NCI-H2029 (cell line): ENCODE data around the gene WDR48.
"Not testable (repeated sequence)": the region's sequence is repeated elsewhere in the genome, so short reads cannot be mapped to it uniquely, and the experiment has no call there.

Experiments used
- DNase-seq: peaks from one replicate; lab custom pipeline; 2025; lab: John Stamatoyannopoulos, UW

The WDR48 gene

DNA sequence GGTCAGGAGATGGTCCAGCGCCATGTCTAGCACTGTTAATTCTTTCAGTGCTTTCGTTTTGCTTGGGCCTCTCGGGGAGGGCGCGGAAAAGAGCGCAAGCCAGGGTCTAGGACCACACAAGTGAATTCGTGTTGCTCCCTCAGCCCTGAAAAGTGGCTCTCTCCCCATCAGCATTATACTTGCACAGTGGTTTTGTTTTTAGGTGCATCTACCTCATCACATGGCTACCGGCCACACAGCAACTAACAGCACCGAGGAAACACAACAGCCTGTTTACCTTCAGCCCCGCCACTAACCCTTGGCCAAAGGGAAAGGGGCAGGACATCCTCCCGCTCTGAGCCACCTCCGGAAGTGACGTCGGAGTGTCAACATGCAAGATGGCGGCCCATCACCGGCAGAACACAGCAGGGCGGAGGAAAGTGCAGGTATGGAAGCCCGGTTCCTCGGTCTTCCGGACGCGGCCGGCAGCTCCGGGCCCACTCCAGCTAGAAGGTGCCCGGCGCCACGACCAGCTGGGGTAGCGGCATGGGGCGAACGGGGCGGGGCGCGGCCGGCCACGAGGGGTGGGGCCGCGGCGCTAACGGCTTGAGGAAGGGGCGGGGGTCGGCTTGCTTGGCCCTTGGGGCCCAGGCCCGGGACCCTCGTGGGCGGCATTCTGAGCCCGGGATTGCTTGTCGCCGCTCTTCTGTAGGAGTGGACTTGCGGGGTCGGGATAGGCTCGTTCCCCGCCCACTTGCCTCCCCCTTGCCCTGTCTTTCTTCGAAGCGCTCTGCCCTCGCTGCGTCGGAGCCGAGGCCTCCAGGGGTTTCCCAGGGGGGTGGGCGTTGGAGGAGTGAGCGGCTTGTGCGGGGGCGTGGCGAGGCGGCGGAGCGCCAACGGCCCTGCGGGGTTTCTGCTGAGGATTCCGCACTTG lies at the start of gene WDR48, which contains the start of gene SCN11A:
Gene WDR48 (plus strand): TSS at position 368 of the 913 bp plus-strand sequence. CDS start 10 bp downstream, at position 378.
Gene SCN11A (minus strand): TSS at position 296 of the 913 bp plus-strand sequence. CDS start 101,582 bp downstream, outside the sequence.
- DNase-seq = peak; percentile 95

DNA sequence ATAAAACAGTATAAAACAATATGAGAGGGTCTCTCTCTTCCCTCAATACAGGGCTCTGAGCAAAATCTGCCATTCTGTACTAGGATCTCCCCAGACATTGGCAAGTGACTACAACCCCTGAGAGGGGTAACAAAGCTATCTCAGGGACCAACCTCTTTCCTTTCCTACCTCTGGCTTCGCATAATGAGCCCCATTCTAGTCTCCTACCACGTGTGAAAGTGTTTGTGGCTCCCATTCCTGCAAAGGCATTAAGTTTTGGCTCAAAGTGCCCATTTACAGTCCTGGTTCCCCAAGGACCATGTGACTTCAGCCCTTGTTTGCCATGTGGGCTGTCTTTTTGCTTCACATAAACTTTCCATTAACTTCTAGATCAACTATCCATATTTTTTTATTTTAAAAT lies 46.5 kb upstream of the WDR48 start:
- no peak for DNase-seq

DNA sequence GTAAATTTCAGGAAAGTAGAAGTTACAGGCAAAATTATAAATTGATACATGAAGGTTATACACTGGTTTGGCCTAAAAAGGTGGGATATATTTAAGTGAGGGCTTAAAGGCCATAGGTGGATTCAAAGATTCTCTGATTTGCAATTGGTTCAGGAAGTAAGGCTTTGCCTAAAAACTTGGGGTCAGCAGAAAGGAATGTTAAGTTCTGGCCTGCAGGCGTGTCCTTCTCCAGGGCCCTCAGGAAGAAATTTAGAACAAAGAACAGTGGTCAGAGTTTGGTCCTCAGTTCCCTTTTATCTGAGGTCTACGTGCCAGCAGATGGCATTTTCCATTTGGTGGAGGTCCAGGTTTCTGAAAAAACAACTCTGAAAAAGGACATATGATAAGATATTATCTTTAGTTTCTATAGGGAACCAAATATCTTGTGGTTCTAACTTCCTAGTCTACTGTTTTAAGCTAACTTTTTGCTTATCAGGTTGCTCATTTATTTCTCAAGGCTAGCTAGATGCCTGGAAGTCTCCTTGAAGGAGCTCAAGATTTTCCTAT lies 40.6 kb upstream of the WDR48 start:
- DNase-seq = no peak

DNA sequence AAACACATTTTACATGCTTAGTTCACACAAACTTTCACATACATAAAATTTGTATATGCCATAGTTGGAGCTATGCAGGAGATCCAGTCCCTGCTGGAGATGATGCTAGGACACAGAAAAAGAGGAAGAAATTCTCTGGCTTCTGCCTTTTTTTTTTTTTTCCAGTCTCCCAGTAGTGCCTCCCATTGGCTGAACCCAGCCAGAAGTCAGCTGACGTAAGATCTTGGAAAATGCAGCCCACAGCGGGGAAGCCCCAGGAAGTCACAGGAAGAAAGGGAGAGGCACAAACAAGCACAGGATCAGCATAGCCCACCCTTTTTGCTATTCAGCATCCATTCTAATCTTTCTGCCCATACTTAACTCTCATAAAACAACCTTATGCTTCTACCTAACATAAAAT lies 38.5 kb upstream of the WDR48 start:
- no peak for DNase-seq

DNA sequence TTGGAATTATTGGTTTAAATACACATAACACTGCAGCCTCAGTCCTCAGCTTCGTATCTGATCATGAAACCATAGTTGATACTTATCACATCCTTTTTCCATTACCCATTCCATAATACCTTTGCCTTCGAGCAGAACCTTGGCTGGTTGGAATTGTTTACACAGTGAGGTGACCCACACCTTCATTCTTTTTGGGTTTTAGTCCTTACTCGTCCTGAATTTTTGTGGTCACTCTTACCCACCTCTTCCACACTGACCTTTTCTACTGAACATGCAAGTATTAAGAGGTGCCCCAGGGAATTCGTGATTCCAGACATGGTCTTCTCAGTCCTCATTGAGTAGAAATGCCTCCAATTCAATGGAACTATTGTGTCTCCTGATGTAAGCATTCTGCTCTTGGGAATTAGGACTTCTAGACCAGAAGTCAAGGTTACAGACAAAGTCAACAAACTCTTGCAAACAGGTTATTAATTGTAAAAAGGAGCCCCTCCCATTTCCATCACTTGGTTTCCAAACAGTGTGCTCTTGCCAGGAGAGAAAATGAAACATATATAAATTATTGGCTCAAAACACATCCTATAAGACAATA lies 37.8 kb upstream of the WDR48 start:
- no peak for DNase-seq

DNA sequence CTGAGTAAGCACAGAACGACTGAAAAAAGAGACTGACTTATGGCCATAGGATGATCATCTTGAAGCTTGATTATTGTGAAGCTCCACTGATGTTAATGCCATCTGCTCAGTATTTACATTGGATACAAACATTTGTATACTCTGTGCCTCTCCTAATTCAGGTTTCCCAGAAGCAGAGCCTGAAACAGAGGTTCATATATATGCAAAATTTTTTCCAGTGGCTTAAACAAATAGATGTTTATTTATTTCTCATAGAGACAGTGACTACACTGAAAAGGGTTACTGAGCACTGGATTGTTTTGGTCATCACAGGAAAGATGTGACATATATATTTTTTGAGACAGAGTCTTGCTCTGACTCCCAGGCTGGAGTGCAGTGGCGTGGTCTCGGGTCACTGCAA lies 36.4 kb upstream of the WDR48 start:
- no peak for DNase-seq

DNA sequence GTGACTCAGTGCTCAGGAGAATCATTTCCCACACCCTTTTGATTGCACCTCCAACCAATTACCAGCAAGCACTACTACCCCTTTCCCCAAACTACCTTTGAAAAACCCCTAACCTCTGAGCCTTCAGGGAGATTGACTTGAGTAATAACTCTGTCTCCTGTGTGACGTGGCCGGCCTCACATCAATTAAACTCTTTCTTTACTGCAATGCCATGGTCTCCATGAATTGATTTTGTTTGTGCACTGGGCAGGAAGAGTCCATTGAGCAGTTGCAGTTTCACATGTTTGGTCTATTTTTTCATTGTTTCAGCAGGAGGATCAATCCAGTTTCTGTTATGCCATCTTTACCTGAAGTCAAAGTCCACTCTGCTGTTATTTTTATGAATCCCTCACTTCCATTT lies 32.5 kb upstream of the WDR48 start:
- DNase-seq = no peak

DNA sequence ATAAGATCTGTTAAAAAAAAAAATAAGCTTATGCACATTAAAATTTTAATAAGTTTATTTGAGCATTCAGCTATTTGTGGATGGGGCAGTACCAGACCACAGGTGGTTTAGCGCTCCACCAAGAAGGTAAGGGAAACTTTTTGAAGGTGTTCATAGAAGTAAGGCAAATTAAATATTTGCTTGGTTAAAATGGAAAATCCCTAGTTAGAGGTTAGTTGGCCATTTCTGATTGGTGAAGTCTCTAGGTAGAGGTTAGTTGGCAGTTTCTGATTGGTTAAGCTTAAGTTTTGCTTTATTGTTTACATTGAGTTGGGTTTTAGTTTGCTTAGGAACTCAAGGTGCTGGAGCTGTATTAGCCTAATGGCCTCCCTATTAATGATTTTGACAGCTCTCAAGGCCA lies 30.8 kb upstream of the WDR48 start:
- no peak for DNase-seq

DNA sequence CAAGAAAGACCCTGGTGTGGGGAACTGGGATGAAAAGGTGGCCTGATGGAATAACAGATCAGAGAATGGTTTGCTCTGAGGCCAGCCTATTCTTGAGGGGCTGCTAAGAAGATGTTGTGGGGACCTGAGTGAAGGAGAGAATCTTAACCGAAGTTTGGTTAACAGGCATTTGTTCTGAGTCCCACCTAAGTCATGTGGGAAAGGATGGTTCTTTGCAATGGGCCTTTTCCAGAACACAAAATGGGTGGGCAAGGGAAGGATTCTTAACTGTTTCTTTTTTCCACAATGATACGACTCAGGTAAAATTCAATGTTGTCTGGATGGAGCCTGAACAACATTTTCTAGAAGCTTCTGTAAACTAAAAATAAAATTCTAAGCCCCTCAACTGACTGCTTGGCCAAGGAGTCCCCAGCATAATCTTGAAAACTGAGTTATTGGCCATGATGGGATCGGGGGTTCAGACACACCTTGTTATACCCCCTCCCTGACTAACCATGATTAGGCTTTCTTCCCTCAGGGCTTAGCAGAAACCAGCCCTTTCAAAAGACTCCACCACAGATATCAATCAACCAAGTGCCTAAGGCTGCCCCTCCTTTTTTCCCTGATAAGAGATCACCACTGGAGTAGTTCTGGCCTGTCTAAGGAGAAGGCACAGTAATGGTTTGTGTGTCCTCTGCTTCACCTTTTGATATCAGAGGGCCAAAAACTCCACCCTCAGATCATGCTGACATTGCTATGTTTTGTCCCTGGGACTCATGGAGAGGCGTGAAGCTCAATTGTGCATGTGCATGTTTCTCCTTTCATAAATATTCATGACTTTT lies 30.1 kb upstream of the WDR48 start:
- no peak for DNase-seq

DNA sequence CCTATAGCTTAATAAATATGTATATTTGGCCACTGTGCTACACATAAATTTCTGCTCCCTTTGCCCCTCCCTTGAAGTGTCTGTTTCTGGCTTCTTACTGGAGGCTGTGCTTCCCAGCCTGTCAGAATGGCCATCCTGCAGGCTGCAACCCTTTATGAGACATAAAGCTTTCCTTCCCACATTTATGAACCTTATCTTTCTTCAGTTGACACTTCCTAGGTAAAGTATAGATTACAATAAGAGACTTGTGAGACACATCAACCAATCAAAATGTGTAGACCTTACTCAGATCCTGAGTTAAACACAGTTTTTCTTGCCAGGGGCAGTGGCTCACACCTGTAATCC lies 29.6 kb upstream of the WDR48 start:
- no peak for DNase-seq

DNA sequence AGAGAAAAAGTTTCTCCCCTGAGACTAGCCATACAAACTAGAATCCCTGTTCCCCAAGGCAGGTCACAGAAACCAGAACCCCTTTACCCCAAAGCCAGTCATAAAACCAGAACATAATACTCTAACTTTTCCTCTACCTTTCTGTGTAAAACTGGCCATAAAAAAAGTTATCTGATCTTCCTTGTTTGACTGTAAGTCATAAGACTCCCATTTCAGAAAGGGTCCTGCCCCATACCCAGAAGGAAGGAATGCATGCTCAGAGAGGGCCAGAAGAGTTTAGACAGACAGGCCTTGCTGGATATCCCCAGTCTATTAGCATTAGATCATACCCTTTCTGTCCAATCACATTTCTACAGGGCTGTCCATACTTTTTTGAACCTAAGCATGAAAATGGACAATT lies 27.3 kb upstream of the WDR48 start:
- no peak for DNase-seq

DNA sequence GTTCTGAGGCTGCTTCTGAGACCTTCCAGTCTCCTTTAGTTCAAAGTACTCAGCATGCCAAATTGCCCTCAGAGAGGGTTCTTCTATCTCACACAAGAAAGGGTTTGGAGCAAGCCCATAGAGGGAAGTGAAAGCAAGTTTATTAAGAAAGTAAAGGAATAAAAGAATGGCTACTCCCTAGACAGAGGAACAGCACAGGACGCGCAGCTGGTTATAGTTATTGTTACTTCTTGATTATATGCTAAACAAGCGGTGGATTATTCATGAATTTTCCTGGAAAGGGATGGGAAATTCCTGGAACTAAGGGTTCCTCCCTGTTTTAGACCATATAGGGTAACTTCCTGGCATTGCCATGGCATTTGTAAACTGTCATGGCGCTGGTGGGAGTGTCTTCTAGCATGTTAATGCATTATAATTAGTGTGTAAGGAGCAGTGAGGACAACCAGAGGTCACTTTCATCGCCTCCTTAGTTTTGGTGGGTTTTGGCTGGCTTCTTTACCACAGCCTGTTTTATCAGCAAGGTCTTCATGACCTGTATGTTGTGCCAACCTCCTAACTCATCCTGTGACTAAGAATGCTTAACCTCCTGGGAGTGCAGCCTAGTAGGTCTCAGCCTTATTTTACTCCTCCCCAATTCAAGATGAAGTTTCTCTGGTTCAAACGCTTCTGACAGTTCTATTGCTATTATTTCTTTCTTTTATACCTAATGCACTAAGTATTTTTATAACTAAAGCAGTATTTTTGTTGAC lies 26.4 kb upstream of the WDR48 start:
- DNase-seq = no peak

DNA sequence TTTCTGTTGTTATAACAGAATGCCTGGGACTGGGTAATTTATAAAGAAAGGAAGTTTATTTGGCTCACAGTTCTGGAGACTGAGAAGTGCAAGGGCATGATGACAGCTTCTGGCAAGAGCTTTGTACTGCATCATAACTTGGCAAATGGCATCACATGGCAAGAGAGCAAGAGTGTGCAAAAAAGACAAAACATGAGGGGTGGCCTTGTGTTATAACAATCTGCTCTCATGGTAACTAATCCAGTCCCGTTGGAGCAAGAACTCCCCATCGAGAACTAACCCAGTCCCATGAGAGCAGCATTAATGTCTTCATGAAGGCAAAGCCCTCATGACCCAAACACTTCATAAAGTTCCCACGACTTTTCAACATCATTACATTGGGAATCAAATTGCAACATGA lies 23.3 kb upstream of the WDR48 start:
- DNase-seq = no peak

DNA sequence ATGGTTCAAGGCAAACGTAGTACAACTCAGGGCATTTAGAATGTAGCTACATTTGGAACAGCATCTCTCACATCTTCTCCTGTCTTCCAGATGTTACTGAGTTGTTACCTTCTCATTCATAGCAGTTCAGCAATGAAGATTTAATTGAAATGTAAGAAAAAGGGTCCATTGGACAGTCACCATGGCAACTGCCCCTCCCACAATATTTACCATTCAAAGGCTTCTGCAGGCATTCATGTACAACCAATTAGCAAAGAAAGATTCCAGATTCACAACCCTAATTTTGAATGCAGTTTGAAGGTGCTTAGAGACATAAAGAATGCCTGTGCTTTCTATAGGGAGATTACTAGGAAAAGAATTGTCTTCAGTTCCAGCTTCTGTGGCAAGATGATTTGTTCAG lies 22.3 kb upstream of the WDR48 start:
- DNase-seq = no peak

DNA sequence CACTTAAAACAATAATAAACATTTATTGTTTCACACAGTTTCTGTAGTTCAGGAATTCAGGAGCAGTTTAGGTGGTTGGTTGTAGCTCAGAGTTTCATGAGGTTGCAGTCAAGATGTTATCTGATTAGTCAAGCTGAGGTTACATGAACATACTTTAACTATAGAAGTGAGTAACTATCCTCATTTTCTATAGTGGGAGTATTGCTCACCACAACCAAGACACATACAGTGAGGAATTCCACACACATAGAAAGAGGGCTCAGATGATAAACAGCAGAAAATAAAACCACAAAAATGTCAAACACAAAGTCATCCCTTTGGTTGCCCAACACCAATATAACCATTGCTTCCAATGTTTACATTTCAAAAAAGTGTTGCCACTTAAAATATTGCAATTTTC lies 13.7 kb upstream of the WDR48 start:
- DNase-seq = no peak

DNA sequence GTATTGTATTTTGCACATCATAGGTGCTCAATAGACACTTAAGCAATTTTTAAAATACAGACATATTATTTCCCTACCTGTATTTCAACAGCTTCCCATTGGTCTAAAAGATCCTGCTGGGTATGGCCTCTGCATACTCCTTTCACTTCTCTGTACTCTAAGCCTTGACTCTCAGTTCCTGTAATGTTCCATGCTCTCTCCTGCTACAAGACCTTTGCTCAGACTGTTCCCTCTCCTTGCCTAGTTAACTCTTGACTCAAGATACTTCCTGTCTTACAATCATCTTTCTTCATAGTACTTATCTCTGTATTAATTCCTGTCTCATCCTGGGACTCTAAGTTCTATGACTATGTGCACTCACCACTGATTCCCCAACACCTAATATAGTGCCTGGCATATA lies 1.8 kb upstream of the WDR48 start:
- DNase-seq = no peak

DNA sequence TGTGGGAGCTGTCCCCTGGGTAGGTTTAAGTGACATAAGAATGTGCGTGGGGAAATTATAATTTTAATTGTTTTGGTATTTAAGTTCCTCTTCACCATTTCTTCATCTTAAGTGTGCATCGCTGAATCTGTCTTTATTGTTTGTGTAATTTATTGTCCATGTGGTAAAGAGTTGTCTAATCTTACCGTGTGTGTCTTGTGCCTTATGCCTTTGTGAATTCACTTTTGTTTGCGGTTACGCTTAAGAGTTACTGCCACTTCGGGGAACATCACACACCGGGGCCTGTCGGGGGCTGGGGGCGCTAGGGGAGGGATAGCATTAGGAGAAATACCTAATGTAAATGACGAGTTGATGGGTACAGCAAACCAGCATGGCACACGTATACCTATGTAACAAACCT lies 767 bp downstream of the WDR48 start:
- peak; percentile 19 for DNase-seq

DNA sequence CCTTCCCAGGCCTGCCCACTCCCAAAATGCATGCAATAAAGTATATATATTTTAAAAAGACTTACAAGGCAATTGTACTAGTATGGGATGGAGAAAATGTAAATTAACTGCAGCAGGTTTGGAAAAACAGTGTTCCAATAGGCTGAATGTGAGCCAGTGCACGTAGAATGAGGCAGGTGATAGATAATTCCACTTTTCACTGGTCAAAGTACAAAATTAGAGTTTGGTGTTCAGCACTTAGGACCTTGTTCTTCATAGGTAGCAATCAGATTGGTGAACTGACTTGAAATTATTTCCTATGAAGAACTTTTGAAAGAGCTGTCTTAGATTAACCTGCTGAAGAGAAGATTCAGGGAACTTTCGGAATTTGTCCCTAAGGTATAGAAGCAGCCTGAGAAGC lies 1.9 kb downstream of the WDR48 start:
- no peak for DNase-seq

DNA sequence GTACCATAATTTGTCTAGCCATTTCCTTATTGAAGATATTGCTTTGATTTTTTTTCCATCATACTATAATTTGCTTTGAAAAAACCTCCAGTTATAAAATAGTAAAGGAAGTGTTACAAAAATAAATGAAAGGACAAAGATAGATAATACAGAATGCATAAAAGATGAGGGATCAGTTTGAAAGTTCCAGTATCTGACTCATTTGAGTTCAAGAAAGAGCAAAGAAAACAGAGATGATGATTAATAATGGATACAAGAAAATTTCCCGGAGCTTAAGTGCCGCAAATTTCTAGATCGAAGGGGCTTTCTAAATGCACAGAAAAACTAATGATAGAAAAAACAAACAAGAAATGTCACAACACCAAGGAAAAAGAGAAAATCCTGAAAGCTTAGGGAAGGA lies 4.3 kb downstream of the WDR48 start:
- DNase-seq = no peak

DNA sequence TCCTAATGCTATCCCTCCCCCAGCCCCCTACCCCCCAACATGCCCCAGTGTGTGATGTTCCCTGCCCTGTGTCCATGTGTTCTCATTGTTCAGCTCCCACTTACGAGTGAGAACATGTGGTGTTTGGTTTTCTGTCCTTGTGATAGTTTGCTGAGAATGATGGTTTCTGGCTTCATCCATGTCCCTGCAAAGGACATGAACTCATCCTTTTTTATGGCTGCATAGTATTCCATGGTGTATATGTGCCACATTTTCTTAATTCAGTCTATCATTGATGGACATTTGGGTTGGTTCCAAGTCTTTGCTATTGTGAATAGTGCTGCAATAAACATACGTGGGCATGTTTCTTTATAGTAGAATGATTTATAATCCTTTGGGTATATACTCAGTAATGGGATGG lies 9.4 kb downstream of the WDR48 start:
- not testable (repeated sequence) for DNase-seq

DNA sequence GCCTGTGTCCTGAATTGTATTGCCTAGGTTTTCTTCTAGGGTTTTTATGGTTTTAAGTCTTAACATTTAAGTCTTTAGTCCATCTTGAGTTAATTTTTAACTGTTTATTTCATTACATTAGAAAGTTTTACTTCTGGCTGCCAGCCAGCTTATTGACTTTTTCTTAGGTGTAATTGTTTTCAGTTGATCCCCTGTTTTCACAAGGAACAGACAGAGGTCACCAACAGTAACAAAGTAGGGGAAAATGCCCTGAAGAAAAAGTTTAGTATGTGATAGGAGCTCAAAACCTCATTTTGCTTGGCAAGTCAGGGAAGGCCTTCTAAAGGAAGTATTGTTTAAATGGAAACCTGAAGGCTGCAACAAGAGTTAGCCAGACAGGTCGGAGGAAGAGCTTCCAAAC lies 10.4 kb downstream of the WDR48 start:
- DNase-seq = no peak

DNA sequence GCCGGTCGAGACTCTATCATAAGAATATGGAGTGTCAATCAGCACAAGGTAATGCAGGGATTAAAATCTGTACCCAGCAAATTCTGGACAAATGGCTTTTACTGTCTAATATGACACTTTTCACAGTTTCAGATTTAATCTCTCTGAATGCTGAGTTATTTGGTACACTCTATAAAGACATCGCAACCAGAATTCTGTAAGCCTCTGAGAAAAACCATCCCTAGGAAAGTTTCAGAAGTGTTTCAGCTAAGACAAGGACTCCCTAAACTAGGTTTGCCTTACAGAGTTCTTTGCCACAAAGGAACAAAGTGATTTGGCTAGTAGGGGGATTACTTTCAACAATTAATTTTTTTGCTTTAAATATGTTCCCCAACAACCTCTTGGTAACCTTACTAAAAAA lies 11.3 kb downstream of the WDR48 start:
- DNase-seq = no peak
